Transverse colon (tissue), 4 donors: Measurements from ENCODE around the gene VARS1. TPM values are rescaled to one million over a fixed set of nuclear protein-coding genes. Genes with fewer than 3 reads are reported as not detected.

Experiments
- DNase-seq: peaks from one replicate; pipeline ENCODE4 v3.0.0-alpha.2; 2019
- H3K27ac ChIP-seq, 4 donors: fragments of 200-600 bp; sonication (generic); 2 replicates each; pipeline ENCODE4 v1.5.1; 2016 to 2018; ENCODE audit warnings: inconsistent platforms in 4 of 4
- H3K27me3 ChIP-seq: fragments of 200-600 bp; sonication (generic); 2 replicates; pipeline ENCODE4 v1.5.1; 2017; ENCODE audit warnings: inconsistent platforms
- H3K36me3 ChIP-seq, 4 donors: fragments of 200-600 bp; sonication (generic); 2 replicates each; pipeline ENCODE4 v1.5.1; 2017 to 2019; ENCODE audit warnings: inconsistent platforms in 4 of 4
- H3K4me1 ChIP-seq, 4 donors: fragments of 200-600 bp; sonication (generic); 2 replicates each; pipeline ENCODE4 v1.5.1; 2017 to 2020; ENCODE audit warnings: inconsistent platforms in 4 of 4
- H3K4me3 ChIP-seq, 4 donors: fragments of 200-600 bp; sonication (generic); 1 replicate in 1 of 4; 2 replicates in 3 of 4; pipeline versions ENCODE4 v1.5.1 to v1.6.1; 2017 to 2019; ENCODE audit warnings: inconsistent platforms in 4 of 4
- H3K9me3 ChIP-seq, 2 donors: fragments of 200-600 bp; sonication (generic); 2 replicates each; pipeline ENCODE4 v1.5.1; 2017 to 2019; ENCODE audit warnings: inconsistent platforms in 2 of 2
- EP300 ChIP-seq: sonication (generic); formaldehyde crosslinking; IDR thresholded peaks from one replicate; pipeline ENCODE4 v1.6.1; 2017; ENCODE audit warnings: antibody characterized with exemption, low read depth
- POLR2A ChIP-seq: fragments of 450-650 bp; IDR thresholded peaks from one replicate; pipeline ENCODE4 v1.6.1; 2016; ENCODE audit warnings: antibody characterized with exemption, mild to moderate bottlenecking, moderate library complexity
- POLR2AphosphoS5 ChIP-seq, 3 donors: sonication (generic); formaldehyde crosslinking; IDR thresholded peaks; one replicate each; pipeline ENCODE4 v1.6.1; 2016; ENCODE audit warnings: antibody characterized with exemption in 3 of 3
- WGBS, 2 donors: methylation state at CpG; one replicate each; pipeline ENCODE4 v1.1.5; 2018; ENCODE audit warnings: low coverage in 1 of 2; 5-methylcytosine and 5-hydroxymethylcytosine counted together
- in situ Hi-C, 4 donors: fragments of 200-750 bp; cut with MboI; loops; one replicate each; pipeline versions ENCODE4 v1.15.0 to v1.15.1; 2017; ENCODE audit warnings: low sequenced_read_pairs in 3 of 4, low pct_ligation_motif_present in 1 of 4, low pct_unique_long_range_greater_than_20kb in 1 of 4
- intact Hi-C: fragments of 100-400 bp; cut with DNase I; formaldehyde crosslinking; loops from one replicate; pipeline ENCODE4 v1.15.1; 2023; ENCODE audit warnings: low total_unique reads
- total RNA-seq, 4 donors: library from RNA; depleted of rRNA; stranded (reverse); fragments of >200 nt; gene quantifications; one replicate each; pipeline ENCODE4 v1.1.0, GENCODE V29; 2016
- TF ChIP-seq, protein P1 (sequence below), 5 experiments: fragments of 200-600 bp in 3 of 5; fragments of 450-650 bp in 2 of 5; sonication (generic) in 3 of 5; IDR thresholded peaks; 1 replicate in 2 of 5; 2 replicates in 3 of 5; pipeline ENCODE4 v1.5.1; 2016 to 2017; ENCODE audit warnings: antibody characterized with exemption in 5 of 5, inconsistent platforms in 3 of 5, mild to moderate bottlenecking in 2 of 5, moderate library complexity in 1 of 5

The VARS1 gene
- total RNA-seq, 4 donors from 2014 or later: 18.0 to 54.7 (median 31.1) TPM

DNA sequence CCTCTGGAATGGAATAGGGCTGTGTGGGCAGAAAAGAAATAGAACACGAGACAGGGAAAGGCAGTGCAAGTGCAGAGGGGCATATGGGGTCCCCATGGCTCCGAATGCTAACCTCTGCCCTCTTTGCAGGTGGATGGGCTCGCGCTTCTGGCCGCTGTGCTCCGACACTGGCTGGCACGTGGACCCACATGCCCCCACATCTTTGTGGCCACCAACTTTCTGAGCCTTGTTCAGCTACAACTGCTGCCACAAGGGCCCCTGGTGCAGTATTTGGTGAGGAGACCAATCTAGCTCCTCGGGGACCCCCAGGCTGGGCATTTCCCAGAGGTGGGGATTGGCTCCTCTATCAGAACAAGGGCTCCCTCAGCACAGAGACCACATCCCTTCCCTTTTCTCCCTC, 34.2 kb downstream of the VARS1 start:
- Histone ChIP-seq H3K36me3 (no peaks in the 10 kb centered on the region), H3K9me3 (no peaks in the 10 kb centered on the region), H3K4me3 (no peak overlapping the region), H3K27me3 (no peaks in the 10 kb centered on the region), H3K4me1 (peaks cover 0 to 6% (median 0%) of the 10 kb centered on the region in 4 donors), H3K27ac (no peak overlapping the region)
- DNase-seq: no peak
- WGBS, 2 donors: 75 to 98% methylated on average over 1 to 8 of the region's 8 CpGs
- in situ Hi-C loops: loop anchor here in 1 of 4 donors (10.0 kb wide), 1 partner anchor 77 kb away; the partner anchor contains the start of gene LY6G5C
- no peak for TF ChIP-seq POLR2AphosphoS5 (IDR thresholded peaks at IDR 0.05)
- no peak for TF ChIP-seq EP300
- intact Hi-C loops: no loop called here

DNA sequence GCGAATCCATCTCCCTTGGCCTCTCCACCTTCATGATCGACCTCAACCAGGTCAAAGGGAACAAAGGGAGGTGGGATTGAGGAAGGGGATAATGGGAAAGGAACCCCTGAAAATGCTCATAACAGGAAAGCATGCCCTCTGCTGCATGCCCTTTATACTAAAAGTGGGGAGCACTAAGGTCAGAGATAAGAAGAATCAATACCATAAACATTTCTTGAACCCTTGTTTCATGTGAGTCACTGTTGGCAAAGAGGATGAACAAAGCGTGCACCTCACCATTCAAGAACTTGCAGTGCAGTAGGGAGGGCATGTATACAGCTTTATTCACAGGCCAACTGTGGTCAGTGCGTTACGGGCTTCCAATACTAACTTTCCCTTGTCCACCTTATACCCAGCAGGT, 34.8 kb downstream of the VARS1 start:
- Histone ChIP-seq H3K36me3 (no peaks in the 10 kb centered on the region), H3K4me1 (peaks cover 0 to under 1% (median 0%) of the 10 kb centered on the region in 4 donors), H3K27me3 (no peaks in the 10 kb centered on the region), H3K9me3 (no peaks in the 10 kb centered on the region), H3K4me3 (no peak overlapping the region), H3K27ac (no peak overlapping the region)
- 88% methylated on average over 4 to 5 of the region's 5 CpGs for WGBS, 2 donors
- intact Hi-C loops: no loop called here
- in situ Hi-C loops: loop anchor here in 1 of 4 donors (10.0 kb wide), 1 partner anchor 76 kb away; the partner anchor contains the start of gene LY6G5C
- no peak for DNase-seq
- no peak for TF ChIP-seq POLR2AphosphoS5 (IDR thresholded peaks at IDR 0.05)
- TF ChIP-seq, protein P1, sequence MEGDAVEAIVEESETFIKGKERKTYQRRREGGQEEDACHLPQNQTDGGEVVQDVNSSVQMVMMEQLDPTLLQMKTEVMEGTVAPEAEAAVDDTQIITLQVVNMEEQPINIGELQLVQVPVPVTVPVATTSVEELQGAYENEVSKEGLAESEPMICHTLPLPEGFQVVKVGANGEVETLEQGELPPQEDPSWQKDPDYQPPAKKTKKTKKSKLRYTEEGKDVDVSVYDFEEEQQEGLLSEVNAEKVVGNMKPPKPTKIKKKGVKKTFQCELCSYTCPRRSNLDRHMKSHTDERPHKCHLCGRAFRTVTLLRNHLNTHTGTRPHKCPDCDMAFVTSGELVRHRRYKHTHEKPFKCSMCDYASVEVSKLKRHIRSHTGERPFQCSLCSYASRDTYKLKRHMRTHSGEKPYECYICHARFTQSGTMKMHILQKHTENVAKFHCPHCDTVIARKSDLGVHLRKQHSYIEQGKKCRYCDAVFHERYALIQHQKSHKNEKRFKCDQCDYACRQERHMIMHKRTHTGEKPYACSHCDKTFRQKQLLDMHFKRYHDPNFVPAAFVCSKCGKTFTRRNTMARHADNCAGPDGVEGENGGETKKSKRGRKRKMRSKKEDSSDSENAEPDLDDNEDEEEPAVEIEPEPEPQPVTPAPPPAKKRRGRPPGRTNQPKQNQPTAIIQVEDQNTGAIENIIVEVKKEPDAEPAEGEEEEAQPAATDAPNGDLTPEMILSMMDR (IDR thresholded peaks at IDR 0.05): no peak
- TF ChIP-seq EP300: no peak
- TF ChIP-seq POLR2A: no peak

DNA sequence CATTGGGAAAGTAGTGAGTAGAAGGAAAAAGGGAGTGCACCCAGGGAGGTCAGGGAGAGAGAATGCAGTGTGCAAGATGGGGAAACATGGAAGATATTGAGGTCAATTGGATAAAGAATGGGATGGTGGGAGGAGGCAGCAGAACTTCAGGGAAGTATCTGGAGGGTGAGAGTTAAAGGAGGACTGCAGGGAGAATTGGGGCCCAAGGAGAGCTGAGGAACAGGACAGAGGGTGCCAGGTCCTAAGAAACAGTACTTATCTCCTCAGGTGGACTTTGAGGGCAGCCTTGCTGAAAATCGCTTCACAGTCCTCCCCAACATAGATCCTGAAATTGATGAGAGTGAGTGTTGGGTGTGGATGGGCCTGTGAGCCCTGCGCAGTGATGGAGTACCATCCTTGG, 37.3 kb downstream of the VARS1 start:
- DNase-seq: no peak
- TF ChIP-seq, protein P1 (IDR thresholded peaks at IDR 0.05): no peak
- no peak for TF ChIP-seq POLR2A
- TF ChIP-seq EP300: no peak
- no peak for TF ChIP-seq POLR2AphosphoS5 (IDR thresholded peaks at IDR 0.05)
- no peaks in the 10 kb centered on the region for H3K36me3 ChIP-seq
- H3K9me3 ChIP-seq: no peaks in the 10 kb centered on the region
- 90% methylated on average over 2 of the region's 2 CpGs; no CpG with 5 or more reads in 1 of the 2 donors for WGBS, 2 donors
- no peak overlapping the region for H3K27ac ChIP-seq
- H3K4me1 ChIP-seq: no peaks in the 10 kb centered on the region
- no peak overlapping the region for H3K4me3 ChIP-seq
- H3K27me3 ChIP-seq: no peaks in the 10 kb centered on the region
- intact Hi-C loops: no loop called here
- in situ Hi-C loops: no loop called here

DNA sequence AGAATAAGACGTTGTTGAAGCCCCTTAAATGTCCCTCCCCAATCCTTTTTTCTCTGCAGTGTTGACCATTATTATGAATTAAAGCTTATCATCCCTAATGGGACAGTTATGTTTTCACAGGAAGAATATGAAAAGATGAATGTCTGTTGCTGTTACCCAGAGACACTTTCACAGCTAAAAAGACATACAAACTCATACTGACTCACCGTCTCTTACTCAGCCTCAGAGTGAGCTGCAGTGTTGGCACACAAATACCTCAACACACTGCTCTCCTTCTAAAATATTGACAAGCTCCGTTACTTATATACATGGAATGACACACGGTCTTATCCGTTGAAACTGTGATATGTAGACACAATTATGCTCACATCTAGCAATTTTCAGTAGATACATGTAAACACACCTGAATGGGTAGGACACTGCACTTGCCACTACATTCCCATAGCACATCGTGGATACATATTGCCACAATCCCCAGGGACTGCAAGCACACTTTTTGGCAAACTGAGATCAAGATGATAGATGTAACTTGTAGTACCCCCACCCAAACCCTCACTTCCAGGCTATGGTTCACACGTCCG, 42.7 kb downstream of the VARS1 start:
- Histone ChIP-seq H3K9me3 (no peaks in the 10 kb centered on the region), H3K4me1 (no peaks in the 10 kb centered on the region), H3K27ac (no peak overlapping the region), H3K27me3 (no peaks in the 10 kb centered on the region), H3K36me3 (no peaks in the 10 kb centered on the region), H3K4me3 (no peak overlapping the region)
- no peak for TF ChIP-seq POLR2A
- WGBS, 2 donors: 73 to 74% methylated on average over 5 to 8 of the region's 8 CpGs
- intact Hi-C loops: no loop called here
- in situ Hi-C loops: no loop called here
- DNase-seq: no peak

DNA sequence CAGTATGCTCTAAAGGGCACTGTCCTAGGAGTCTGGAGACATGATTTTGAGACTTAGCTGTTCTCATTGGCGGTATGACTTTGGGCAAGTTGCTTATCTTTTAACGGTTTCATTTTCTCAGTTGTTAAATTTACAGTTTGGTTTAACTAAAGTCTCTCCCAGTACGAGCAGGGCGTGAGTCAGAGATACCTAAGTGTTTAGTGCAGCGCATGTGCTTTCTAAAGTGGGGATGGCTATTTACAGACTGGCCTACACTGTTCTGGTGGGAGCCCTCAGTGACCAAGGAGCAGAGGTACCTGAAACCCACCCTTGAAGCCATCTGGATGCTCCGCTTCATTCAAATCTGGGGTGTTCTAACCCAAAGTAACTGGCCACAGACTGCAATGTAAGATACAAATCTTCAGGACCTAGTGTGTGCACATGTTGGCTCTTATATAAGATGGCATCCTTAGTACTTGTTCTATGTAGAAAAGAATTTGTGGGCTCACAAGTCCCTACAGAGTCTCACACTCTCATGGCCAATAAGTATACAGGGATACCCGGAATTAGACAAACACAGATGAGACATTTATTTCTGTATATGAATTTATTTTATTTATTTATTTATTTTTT, 45.0 kb downstream of the VARS1 start:
- TF ChIP-seq POLR2AphosphoS5 (IDR thresholded peaks at IDR 0.05) (no peak), POLR2A (no peak), EP300 (no peak)
- TF ChIP-seq, protein P1 (IDR thresholded peaks at IDR 0.05): no peak
- no peak overlapping the region for H3K27ac ChIP-seq
- H3K36me3 ChIP-seq: no peaks in the 10 kb centered on the region
- WGBS, 2 donors: 70 to 82% methylated on average over 4 to 7 of the region's 7 CpGs
- no peaks in the 10 kb centered on the region for H3K9me3 ChIP-seq
- no peak for DNase-seq
- intact Hi-C loops: loop anchor here (1.0 kb wide), 1 partner anchor 30 kb away; no protein-coding TSS in a partner anchor
- no peak overlapping the region for H3K4me3 ChIP-seq
- in situ Hi-C loops: no loop called here
- no peaks in the 10 kb centered on the region for H3K27me3 ChIP-seq
- peaks cover 0 to 5% (median 0%) of the 10 kb centered on the region in 4 donors for H3K4me1 ChIP-seq
